Neural crest cell (in vitro differentiated cells): ENCODE data around the gene TMEM229B. TPM values are rescaled to one million over a fixed set of nuclear protein-coding genes. Genes with fewer than 3 reads are reported as not detected.

Experiments
- DNase-seq: peaks from one replicate; pipeline ENCODE4 v3.0.0; 2021; ENCODE audit warnings: low read depth, mixed read lengths, low spot score
- H3K27ac Mint-ChIP-seq: one replicate; pipeline ENCODE4 v1.8.0; 2021; ENCODE audit warnings: mild to moderate bottlenecking, mixed read lengths; ENCODE audit not compliant: unreplicated experiment
- H3K27me3 Mint-ChIP-seq: 2 replicates; pipeline ENCODE4 v1.8.0; 2021; ENCODE audit warnings: low read depth, mild to moderate bottlenecking, mixed read lengths
- H3K36me3 Mint-ChIP-seq: 2 replicates; pipeline ENCODE4 v1.8.0; 2021; ENCODE audit warnings: low read depth, mild to moderate bottlenecking, mixed read lengths
- H3K4me1 Mint-ChIP-seq: 2 replicates; pipeline ENCODE4 v1.8.0; 2021; ENCODE audit warnings: mixed read lengths
- H3K4me3 Mint-ChIP-seq: one replicate; pipeline ENCODE4 v1.8.0; 2021; ENCODE audit warnings: mild to moderate bottlenecking, mixed read lengths
- H3K9me3 Mint-ChIP-seq: 2 replicates; pipeline ENCODE4 v1.8.0; 2021; ENCODE audit warnings: mixed read lengths
- total RNA-seq: library from RNA; stranded (reverse); gene quantifications from 2 replicates; pipeline ENCODE4 v1.2.1, GENCODE V29; 2021
- TF ChIP-seq, protein P1 (sequence below): fragments of 200-600 bp; sonication (generic); conservative IDR thresholded peaks from 2 replicates; pipeline ENCODE4 v1.5.0; 2021; ENCODE audit warnings: antibody characterized with exemption, mild to moderate bottlenecking

TMEM229B gene
- total RNA-seq, 1 donor from 2014 or later: 5.2 TPM

- H3K4me1 Mint-ChIP-seq: no peaks in the 10 kb centered on the region
- H3K9me3 Mint-ChIP-seq: no peaks in the 10 kb centered on the region
- no peak overlapping the region for H3K4me3 Mint-ChIP-seq
- H3K27ac Mint-ChIP-seq: no peak overlapping the region
- H3K36me3 Mint-ChIP-seq: no peaks in the 10 kb centered on the region
- TF ChIP-seq, protein P1, sequence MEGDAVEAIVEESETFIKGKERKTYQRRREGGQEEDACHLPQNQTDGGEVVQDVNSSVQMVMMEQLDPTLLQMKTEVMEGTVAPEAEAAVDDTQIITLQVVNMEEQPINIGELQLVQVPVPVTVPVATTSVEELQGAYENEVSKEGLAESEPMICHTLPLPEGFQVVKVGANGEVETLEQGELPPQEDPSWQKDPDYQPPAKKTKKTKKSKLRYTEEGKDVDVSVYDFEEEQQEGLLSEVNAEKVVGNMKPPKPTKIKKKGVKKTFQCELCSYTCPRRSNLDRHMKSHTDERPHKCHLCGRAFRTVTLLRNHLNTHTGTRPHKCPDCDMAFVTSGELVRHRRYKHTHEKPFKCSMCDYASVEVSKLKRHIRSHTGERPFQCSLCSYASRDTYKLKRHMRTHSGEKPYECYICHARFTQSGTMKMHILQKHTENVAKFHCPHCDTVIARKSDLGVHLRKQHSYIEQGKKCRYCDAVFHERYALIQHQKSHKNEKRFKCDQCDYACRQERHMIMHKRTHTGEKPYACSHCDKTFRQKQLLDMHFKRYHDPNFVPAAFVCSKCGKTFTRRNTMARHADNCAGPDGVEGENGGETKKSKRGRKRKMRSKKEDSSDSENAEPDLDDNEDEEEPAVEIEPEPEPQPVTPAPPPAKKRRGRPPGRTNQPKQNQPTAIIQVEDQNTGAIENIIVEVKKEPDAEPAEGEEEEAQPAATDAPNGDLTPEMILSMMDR: no peak
- no peak for DNase-seq
- no peaks in the 10 kb centered on the region for H3K27me3 Mint-ChIP-seq
Observed at GRCh38 chr14:67469954-67470353, 18.6 kb downstream of the TMEM229B start.

- no peak for DNase-seq
- Mint-ChIP-seq H3K4me1 (no peaks in the 10 kb centered on the region), H3K36me3 (no peaks in the 10 kb centered on the region), H3K4me3 (no peak overlapping the region), H3K27ac (no peak overlapping the region), H3K27me3 (no peaks in the 10 kb centered on the region), H3K9me3 (no peaks in the 10 kb centered on the region)
- TF ChIP-seq, protein P1: no peak
Observed at GRCh38 chr14:67468378-67468730, 20.2 kb downstream of the TMEM229B start.

- TF ChIP-seq, protein P1: no peak
- no peaks in the 10 kb centered on the region for H3K9me3 Mint-ChIP-seq
- no peaks in the 10 kb centered on the region for H3K4me1 Mint-ChIP-seq
- no peaks in the 10 kb centered on the region for H3K27me3 Mint-ChIP-seq
- H3K27ac Mint-ChIP-seq: no peak overlapping the region
- H3K4me3 Mint-ChIP-seq: no peak overlapping the region
- H3K36me3 Mint-ChIP-seq: no peaks in the 10 kb centered on the region
- no peak for DNase-seq
Observed at GRCh38 chr14:67467134-67467533, 21.4 kb downstream of the TMEM229B start.

GRCh38 chr14:67464879-67465278 is 23.6 kb downstream of the TMEM229B start:
- no peak overlapping the region for H3K4me3 Mint-ChIP-seq
- no peak for DNase-seq
- H3K27me3 Mint-ChIP-seq: no peaks in the 10 kb centered on the region
- H3K36me3 Mint-ChIP-seq: no peaks in the 10 kb centered on the region
- H3K4me1 Mint-ChIP-seq: no peaks in the 10 kb centered on the region
- no peak overlapping the region for H3K27ac Mint-ChIP-seq
- TF ChIP-seq, protein P1: no peak
- H3K9me3 Mint-ChIP-seq: no peaks in the 10 kb centered on the region

GRCh38 chr14:67464377-67464776 is 24.1 kb downstream of the TMEM229B start:
- TF ChIP-seq, protein P1: no peak
- no peak for DNase-seq
- no peaks in the 10 kb centered on the region for H3K9me3 Mint-ChIP-seq
- no peak overlapping the region for H3K4me3 Mint-ChIP-seq
- no peaks in the 10 kb centered on the region for H3K4me1 Mint-ChIP-seq
- H3K27ac Mint-ChIP-seq: no peak overlapping the region
- H3K36me3 Mint-ChIP-seq: no peaks in the 10 kb centered on the region
- no peaks in the 10 kb centered on the region for H3K27me3 Mint-ChIP-seq

DNA sequence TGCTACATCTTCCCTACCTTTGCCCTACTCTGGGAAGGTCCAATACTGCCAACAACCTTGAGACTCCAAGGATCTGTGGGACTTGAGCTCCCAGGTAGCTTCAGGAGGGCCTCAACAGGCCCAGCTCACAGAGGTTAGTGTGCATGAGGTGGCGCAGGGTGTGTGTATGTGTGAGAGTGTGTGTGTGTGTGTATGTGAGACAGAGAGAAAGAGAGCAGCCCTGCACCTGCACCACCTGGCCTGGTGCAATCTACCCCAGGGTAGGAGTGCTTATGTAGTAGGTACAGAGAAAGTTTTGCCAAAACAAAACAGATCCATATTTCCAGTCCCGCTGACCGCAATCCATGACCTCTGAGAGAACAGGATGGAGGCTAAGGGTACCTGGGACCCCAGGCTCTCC is 24.6 kb downstream of the TMEM229B start:
- H3K4me1 Mint-ChIP-seq: no peaks in the 10 kb centered on the region
- no peaks in the 10 kb centered on the region for H3K36me3 Mint-ChIP-seq
- H3K9me3 Mint-ChIP-seq: no peaks in the 10 kb centered on the region
- no peak for DNase-seq
- no peaks in the 10 kb centered on the region for H3K27me3 Mint-ChIP-seq
- H3K27ac Mint-ChIP-seq: no peak overlapping the region
- H3K4me3 Mint-ChIP-seq: no peak overlapping the region
- TF ChIP-seq, protein P1: no peak
